ENCODE measurements around the gene CSKMT.

- TF ChIP-seq CTCF (IDR thresholded peaks at IDR 0.05) (no peak), POLR2A (IDR thresholded peaks at IDR 0.05) (no peak)
Measured at GRCh38 chr11:62715150-62716130, 50.3 kb downstream of the CSKMT start.
